HFF-Myc (cell line): Measurements from ENCODE around the gene WLS.
"Not testable (repeated sequence)": the region's sequence is repeated elsewhere in the genome, so short reads cannot be mapped to it uniquely, and the experiment has no call there.

Experiments used
- DNase-seq: peaks from one replicate; pipeline ENCODE4 v3.0.0-alpha.2; 2011; ENCODE audit warnings: low read depth; ENCODE audit errors: extremely low read depth
- H3K4me3 ChIP-seq: replicated peaks from 2 replicates; pipeline ENCODE4 v1.5.1; 2011; ENCODE audit warnings: low read depth, mild to moderate bottlenecking, control low read depth, low read length
- CTCF ChIP-seq: IDR thresholded peaks from 2 replicates; pipeline ENCODE4 v1.5.1; 2012; ENCODE audit warnings: mild to moderate bottlenecking, low read depth, low read length, control low read depth; ENCODE audit errors: missing control alignments

The WLS gene

GRCh38 chr1:68175621-68176398, 56.5 kb downstream of the WLS start:
- no peak for DNase-seq
- TF ChIP-seq CTCF, result no peak
- H3K4me3 ChIP-seq, result no peak overlapping the region

- H3K4me3 ChIP-seq, result no peak overlapping the region
- DNase-seq, result no peak
- TF ChIP-seq CTCF, result no peak
Observed at GRCh38 chr1:68174738-68175113, 57.6 kb downstream of the WLS start.

GRCh38 chr1:68173936-68174737, 58.2 kb downstream of the WLS start:
- TF ChIP-seq CTCF, result no peak
- no peak overlapping the region for H3K4me3 ChIP-seq
- peak; percentile 72 for DNase-seq

GRCh38 chr1:68173283-68173935, 58.9 kb downstream of the WLS start:
- TF ChIP-seq CTCF, result no peak
- H3K4me3 ChIP-seq, result no peak overlapping the region
- no peak for DNase-seq

GRCh38 chr1:68171795-68172194, 60.5 kb downstream of the WLS start:
- DNase-seq, H3K4me3 ChIP-seq: not testable (repeated sequence)

GRCh38 chr1:68168545-68169171, 63.7 kb downstream of the WLS start:
- TF ChIP-seq CTCF, result no peak
- H3K4me3 ChIP-seq, result no peak overlapping the region
- DNase-seq, result no peak
